GM12892 (cell line): ENCODE data around the gene SMIM45.

Source experiments
- DNase-seq: peaks from one replicate; pipeline ENCODE4 v3.0.0; 2011; ENCODE audit not compliant: insufficient read length
- FAIRE-seq: peaks from 2 replicates; lab custom pipeline; 2011; peaks lifted over from hg19 to GRCh38; lab: Jason Lieb, UNC
- POLR2A ChIP-seq: IDR thresholded peaks from 2 replicates; pipeline ENCODE4 v1.6.1; 2011; ENCODE audit warnings: low read depth, low read length, control low read depth
- POLR2AphosphoS5 ChIP-seq: IDR thresholded peaks from 2 replicates; pipeline ENCODE4 v1.6.1; 2011; ENCODE audit warnings: low read depth, low read length, control low read depth
- TAF1 ChIP-seq: IDR thresholded peaks from 2 replicates; pipeline ENCODE4 v1.6.1; 2011; ENCODE audit warnings: low read depth, mild to moderate bottlenecking, control low read depth, low read length, borderline replicate concordance

The SMIM45 gene

DNA sequence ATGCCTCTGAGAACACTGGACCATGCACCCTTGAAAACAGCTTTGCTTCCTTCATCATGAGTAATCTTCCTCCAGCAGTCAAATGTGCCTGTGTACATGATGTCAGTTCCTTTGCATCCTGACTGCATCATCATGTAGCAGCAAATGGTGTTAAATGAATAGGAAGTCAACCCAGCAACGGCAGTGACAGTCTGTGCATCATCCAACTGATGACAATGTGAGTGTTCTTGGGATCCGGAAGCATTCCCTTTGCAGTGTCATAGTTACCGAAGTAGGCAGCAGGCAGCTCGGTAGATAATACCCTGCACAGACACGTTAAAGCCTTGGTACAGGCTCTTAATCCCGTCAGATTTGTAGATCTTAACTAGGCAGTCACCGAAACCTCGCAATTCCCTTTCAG, 49.2 kb downstream of the SMIM45 start:
- no peak for FAIRE-seq
- no peak for TF ChIP-seq POLR2AphosphoS5
- no peak for TF ChIP-seq TAF1
- no peak for TF ChIP-seq POLR2A
- DNase-seq: no peak

DNA sequence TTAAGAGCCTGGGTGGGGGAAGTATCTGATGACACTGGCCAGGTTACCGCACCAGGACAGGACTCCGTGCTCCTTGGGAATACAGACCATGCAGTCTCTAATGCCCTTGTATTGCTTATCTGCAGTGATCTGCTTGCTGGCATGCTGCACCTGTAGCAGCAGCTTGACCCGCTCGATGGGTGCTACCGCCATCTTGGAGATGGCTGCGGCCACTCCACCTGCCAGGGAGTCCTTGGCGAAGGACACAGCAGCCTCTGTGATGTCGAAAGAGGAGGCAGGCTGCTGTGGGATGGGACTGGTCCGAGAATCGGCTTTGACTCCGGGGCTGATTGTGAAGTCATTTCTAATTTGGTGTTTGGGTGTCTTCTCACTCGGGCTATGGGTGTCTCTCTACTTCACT, 49.8 kb downstream of the SMIM45 start:
- DNase-seq (no peak), FAIRE-seq (no peak)
- TF ChIP-seq POLR2AphosphoS5 (no peak), TAF1 (no peak), POLR2A (no peak)

- DNase-seq (no peak), FAIRE-seq (no peak)
- TF ChIP-seq POLR2A (no peak), POLR2AphosphoS5 (no peak), TAF1 (no peak)
Measured at GRCh38 chr22:42007922-42008321, 56.0 kb downstream of the SMIM45 start.
